ENCODE measurements around the gene KRT81.
"Not testable (repeated sequence)": the region's sequence is repeated elsewhere in the genome, so short reads cannot be mapped to it uniquely, and the experiment has no call there.

KRT81 gene

GRCh38 chr12:52317468-52318052 lies 26.2 kb upstream of the KRT81 start:
- no peak for DNase-seq

- no peak for DNase-seq
Measured at GRCh38 chr12:52316701-52317100, 25.4 kb upstream of the KRT81 start.

- DNase-seq, result no peak
Measured at GRCh38 chr12:52316290-52316689, 25.0 kb upstream of the KRT81 start.

- not testable (repeated sequence) for DNase-seq
Measured at GRCh38 chr12:52315721-52316120, 24.4 kb upstream of the KRT81 start.

- DNase-seq, result no peak
Measured at GRCh38 chr12:52314511-52314910, 23.2 kb upstream of the KRT81 start.

- no peak for DNase-seq
Measured at GRCh38 chr12:52313926-52314325, 22.6 kb upstream of the KRT81 start.

- DNase-seq, result no peak
Measured at GRCh38 chr12:52313461-52313860, 22.1 kb upstream of the KRT81 start.

- no peak for DNase-seq
Measured at GRCh38 chr12:52312086-52312485, 20.8 kb upstream of the KRT81 start.

GRCh38 chr12:52311285-52311648 lies 19.9 kb upstream of the KRT81 start:
- DNase-seq, result no peak

GRCh38 chr12:52310622-52311284 lies 19.4 kb upstream of the KRT81 start:
- no peak for DNase-seq

- no peak for DNase-seq
Measured at GRCh38 chr12:52308806-52309425, 17.6 kb upstream of the KRT81 start.

- DNase-seq, result peak; percentile 21
Measured at GRCh38 chr12:52307836-52308805, 16.8 kb upstream of the KRT81 start.

GRCh38 chr12:52306731-52307130 lies 15.4 kb upstream of the KRT81 start:
- DNase-seq, result no peak

GRCh38 chr12:52305921-52306705 lies 14.8 kb upstream of the KRT81 start:
- DNase-seq, result no peak

GRCh38 chr12:52304941-52305411 lies 13.6 kb upstream of the KRT81 start:
- DNase-seq, result not testable (repeated sequence)

GRCh38 chr12:52302242-52302914 lies 11.0 kb upstream of the KRT81 start:
- not testable (repeated sequence) for DNase-seq

GRCh38 chr12:52301721-52302120 lies 10.4 kb upstream of the KRT81 start:
- not testable (repeated sequence) for DNase-seq

GRCh38 chr12:52300796-52301691 lies 9.7 kb upstream of the KRT81 start:
- DNase-seq, result peak; percentile 8

- DNase-seq, result no peak
Measured at GRCh38 chr12:52298677-52299190, 7.4 kb upstream of the KRT81 start.

- DNase-seq, result no peak
Measured at GRCh38 chr12:52296572-52297215, 5.4 kb upstream of the KRT81 start.
